Activated CD8-positive, alpha-beta T cell treated with anti-CD3 and anti-CD28 coated beads for 36 hours (primary cell): ENCODE results near the gene PLA1A. TPM values are rescaled to one million over a fixed set of nuclear protein-coding genes. Genes with fewer than 3 reads are reported as not detected.

ENCODE experiments used
- ATAC-seq: fragments of 200-7000 bp; cut with Tn5 transposase; one replicate; pipeline ENCODE4 v1.10.0; 2021; ENCODE audit warnings: mild to moderate bottlenecking, moderate library complexity
- CTCF ChIA-PET: fragments of 350-600 bp; sonication (Branson Sonifier 250); formaldehyde crosslinking; loops from one replicate; lab custom pipeline; 2021; ENCODE audit warnings: antibody characterized with exemption; lab: Charles Lee
- POLR2A ChIA-PET: fragments of 350-600 bp; sonication (Branson Sonifier 250); formaldehyde crosslinking; loops from one replicate; lab custom pipeline; 2021; ENCODE audit warnings: antibody characterized with exemption; lab: Charles Lee
- DNase-seq: peaks from one replicate; pipeline ENCODE4 v3.0.0-alpha.2; 2020
- H3K27ac Mint-ChIP-seq: one replicate; pipeline ENCODE4 v1.8.0; 2021; ENCODE audit warnings: mild to moderate bottlenecking, mixed read lengths
- H3K27me3 Mint-ChIP-seq: one replicate; pipeline ENCODE4 v1.8.0; 2021; ENCODE audit warnings: mixed read lengths
- H3K36me3 Mint-ChIP-seq: one replicate; pipeline ENCODE4 v1.8.0; 2021; ENCODE audit warnings: low read depth, mixed read lengths
- H3K4me1 Mint-ChIP-seq: one replicate; pipeline ENCODE4 v1.8.0; 2021; ENCODE audit warnings: low read depth, mixed read lengths
- H3K4me3 Mint-ChIP-seq: one replicate; pipeline ENCODE4 v1.8.0; 2021; ENCODE audit warnings: mild to moderate bottlenecking, moderate library complexity, mixed read lengths
- H3K9me3 Mint-ChIP-seq: one replicate; pipeline ENCODE4 v1.8.0; 2021; ENCODE audit warnings: mixed read lengths
- intact Hi-C: fragments of 100-400 bp; cut with micrococcal nuclease; formaldehyde crosslinking; loops from one replicate; pipeline ENCODE4 v1.10.0; 2022
- total RNA-seq, 2 experiments: library from RNA; stranded (reverse); gene quantifications; one replicate each; pipeline ENCODE4 v1.2.3, GENCODE V29; 2021
- TF ChIP-seq, protein P1 (sequence below): fragments of 200-600 bp; IDR thresholded peaks from one replicate; pipeline ENCODE4 v1.8.0; 2022; ENCODE audit warnings: antibody characterized with exemption, mild to moderate bottlenecking

The PLA1A gene
- total RNA-seq, 2 experiments from 2014 or later = not detected

DNA sequence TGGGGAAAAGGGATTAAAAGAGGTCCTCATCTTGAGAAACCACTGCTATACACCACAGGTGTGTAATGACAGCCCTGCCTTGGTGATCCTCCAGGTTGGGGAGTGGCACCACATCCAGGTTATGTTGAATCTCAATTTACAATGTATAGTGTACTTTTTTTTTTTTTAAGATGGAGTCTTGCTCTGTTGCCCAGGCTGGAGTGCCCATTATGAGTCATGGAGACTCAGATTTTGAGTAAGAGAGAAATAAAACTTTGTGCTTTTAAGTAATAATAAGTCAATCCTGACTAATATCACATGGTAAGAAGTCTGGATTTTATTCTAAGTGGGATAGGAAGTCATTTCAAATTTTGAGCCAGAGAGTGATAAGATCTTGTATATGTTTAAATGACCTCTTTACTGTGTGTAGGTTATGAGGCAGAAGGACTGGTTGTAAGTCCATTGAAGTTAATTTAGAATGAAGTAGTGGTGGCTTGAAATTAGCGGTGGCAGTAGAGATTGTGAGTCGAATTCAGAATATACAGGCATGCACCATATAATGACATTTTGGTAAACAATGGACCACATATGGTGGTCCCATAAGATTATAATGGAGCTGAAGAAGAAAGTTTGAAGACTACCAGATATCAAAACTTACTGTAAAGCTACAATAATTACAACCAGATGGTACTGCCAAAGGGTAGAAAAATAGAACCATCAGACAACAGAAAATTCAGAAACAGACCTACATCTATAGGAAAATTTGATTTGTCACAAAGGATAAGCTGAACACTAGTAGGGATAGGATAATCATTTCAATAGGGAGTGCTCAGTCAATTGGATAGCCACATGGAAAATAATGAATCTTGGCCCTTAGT, 42.0 kb downstream of the PLA1A start:
- peak overlapping the region; percentile 90 for H3K27ac Mint-ChIP-seq
- H3K36me3 Mint-ChIP-seq = peaks cover 24% of the 10 kb centered on the region
- intact Hi-C loops = no loop called here

DNA sequence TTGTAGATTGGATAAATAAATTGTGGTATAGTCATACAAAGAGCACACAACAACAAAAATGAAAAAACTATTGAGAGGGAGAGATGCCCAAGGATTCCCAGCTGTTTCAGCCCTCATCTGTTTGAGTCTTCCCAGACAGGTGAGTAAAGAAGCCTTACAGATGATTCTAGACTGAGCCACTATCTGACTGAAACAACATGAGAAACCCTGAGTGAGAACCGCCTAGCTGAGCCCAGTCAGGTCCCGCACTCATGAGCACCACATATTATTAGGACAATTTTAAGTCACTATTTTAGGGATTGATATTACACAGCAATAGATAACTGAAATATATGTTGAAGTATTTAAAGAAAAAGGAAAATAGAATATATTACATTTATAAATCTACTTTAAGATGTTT, 43.7 kb downstream of the PLA1A start:
- H3K36me3 Mint-ChIP-seq = peaks cover 26% of the 10 kb centered on the region
- ATAC-seq = no peak
- H3K27ac Mint-ChIP-seq = no peak overlapping the region
- TF ChIP-seq, protein P1, sequence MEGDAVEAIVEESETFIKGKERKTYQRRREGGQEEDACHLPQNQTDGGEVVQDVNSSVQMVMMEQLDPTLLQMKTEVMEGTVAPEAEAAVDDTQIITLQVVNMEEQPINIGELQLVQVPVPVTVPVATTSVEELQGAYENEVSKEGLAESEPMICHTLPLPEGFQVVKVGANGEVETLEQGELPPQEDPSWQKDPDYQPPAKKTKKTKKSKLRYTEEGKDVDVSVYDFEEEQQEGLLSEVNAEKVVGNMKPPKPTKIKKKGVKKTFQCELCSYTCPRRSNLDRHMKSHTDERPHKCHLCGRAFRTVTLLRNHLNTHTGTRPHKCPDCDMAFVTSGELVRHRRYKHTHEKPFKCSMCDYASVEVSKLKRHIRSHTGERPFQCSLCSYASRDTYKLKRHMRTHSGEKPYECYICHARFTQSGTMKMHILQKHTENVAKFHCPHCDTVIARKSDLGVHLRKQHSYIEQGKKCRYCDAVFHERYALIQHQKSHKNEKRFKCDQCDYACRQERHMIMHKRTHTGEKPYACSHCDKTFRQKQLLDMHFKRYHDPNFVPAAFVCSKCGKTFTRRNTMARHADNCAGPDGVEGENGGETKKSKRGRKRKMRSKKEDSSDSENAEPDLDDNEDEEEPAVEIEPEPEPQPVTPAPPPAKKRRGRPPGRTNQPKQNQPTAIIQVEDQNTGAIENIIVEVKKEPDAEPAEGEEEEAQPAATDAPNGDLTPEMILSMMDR = no peak
- ChIA-PET CTCF (no interaction called here), POLR2A (no interaction called here)
- peaks cover 3% of the 10 kb centered on the region for H3K9me3 Mint-ChIP-seq
- no peaks in the 10 kb centered on the region for H3K27me3 Mint-ChIP-seq
- H3K4me1 Mint-ChIP-seq = peaks cover 40% of the 10 kb centered on the region
- no peak for DNase-seq
- H3K4me3 Mint-ChIP-seq = no peak overlapping the region
- intact Hi-C loops = no loop called here

More for the DNA sequence above, 42.0 kb downstream of the PLA1A start:
- DNase-seq = peak; percentile 28
- no peak for ATAC-seq
- H3K27me3 Mint-ChIP-seq = no peaks in the 10 kb centered on the region
- TF ChIP-seq, protein P1 = no peak
- H3K9me3 Mint-ChIP-seq = peaks cover 3% of the 10 kb centered on the region
- H3K4me3 Mint-ChIP-seq = no peak overlapping the region
- ChIA-PET POLR2A (interaction anchor here (0.7 to 1.2 kb wide), 2 partner anchors 36 to 39 kb away, joined by 3 read pairs; no protein-coding TSS in a partner anchor), CTCF (interaction anchor here (1.0 kb wide), 1 partner anchor 10 kb away, joined by 4 read pairs; no protein-coding TSS in a partner anchor)
- peaks cover 40% of the 10 kb centered on the region for H3K4me1 Mint-ChIP-seq

DNA sequence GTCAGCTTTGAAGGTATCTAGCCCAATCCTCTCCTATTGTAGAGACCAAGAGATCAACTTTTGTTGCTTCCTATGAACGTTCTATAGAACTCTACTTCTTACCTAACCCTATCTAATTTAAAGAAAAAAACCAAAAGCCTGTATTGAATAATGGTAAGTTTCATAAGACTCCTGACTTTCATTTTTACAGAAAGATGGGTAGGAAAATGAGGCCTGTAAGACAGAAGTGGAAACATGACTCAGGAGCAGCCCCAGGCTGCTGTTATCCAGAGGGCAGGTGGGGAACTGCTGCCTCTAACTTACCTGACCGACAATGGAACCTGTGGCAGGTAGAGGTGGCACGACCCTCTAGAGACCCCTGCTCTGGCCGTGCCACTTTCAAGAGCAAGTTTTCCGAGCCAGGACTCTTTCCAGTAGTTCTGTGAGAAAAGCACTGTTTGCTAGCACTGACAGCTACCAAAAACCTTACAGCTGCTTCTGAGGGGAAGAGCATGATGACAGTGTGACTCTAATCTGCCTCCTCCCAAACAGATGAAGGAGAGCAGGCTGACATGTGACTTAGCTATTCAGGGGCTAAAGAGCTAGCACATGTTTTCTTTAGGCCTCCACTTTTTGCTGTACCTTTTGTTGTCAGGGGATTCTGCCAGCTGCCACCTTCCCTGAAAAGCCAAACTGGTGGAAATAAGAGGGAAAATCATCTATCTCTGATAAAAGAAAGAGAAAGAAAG, 45.2 kb downstream of the PLA1A start:
- POLR2A ChIA-PET = no interaction called here
- TF ChIP-seq, protein P1 = no peak
- ATAC-seq = no peak
- Mint-ChIP-seq H3K36me3 (peaks cover 29% of the 10 kb centered on the region), H3K4me3 (no peak overlapping the region), H3K27me3 (no peaks in the 10 kb centered on the region), H3K27ac (peak overlapping the region; percentile 7), H3K9me3 (peaks cover 3% of the 10 kb centered on the region), H3K4me1 (peaks cover 36% of the 10 kb centered on the region)
- CTCF ChIA-PET = interaction anchor here (1.4 kb wide), 1 partner anchor 12 kb away, joined by 4 read pairs; no protein-coding TSS in a partner anchor
- intact Hi-C loops = no loop called here
- no peak for DNase-seq

- TF ChIP-seq, protein P1 = no peak
- Mint-ChIP-seq H3K4me3 (no peak overlapping the region), H3K4me1 (peaks cover 30% of the 10 kb centered on the region), H3K36me3 (peaks cover 28% of the 10 kb centered on the region), H3K9me3 (peaks cover 3% of the 10 kb centered on the region), H3K27me3 (no peaks in the 10 kb centered on the region), H3K27ac (peak overlapping the region; percentile 7)
- ChIA-PET CTCF (interaction anchor here (1.4 kb wide), 1 partner anchor 12 kb away, joined by 4 read pairs; no protein-coding TSS in a partner anchor), POLR2A (interaction anchor here (1.1 kb wide), 1 partner anchor 31 kb away, joined by 5 read pairs; no protein-coding TSS in a partner anchor)
- intact Hi-C loops = no loop called here
- DNase-seq (no peak), ATAC-seq (no peak)
These were observed 45.8 kb downstream of the PLA1A start for GRCh38 chr3:119643528-119643927.
